HL-60 (cell line): Measurements from ENCODE around the gene PRPF40B.

Experiments
- CTCF ChIP-seq: IDR thresholded peaks from one replicate; pipeline ENCODE4 v1.5.1; 2011; ENCODE audit warnings: low read length, control low read depth, inconsistent platforms; ENCODE audit not compliant: insufficient read depth
- GABPA ChIP-seq: IDR thresholded peaks from 2 replicates; pipeline ENCODE4 v1.6.1; 2012; ENCODE audit warnings: low read depth
- POLR2AphosphoS5 ChIP-seq: IDR thresholded peaks from 2 replicates; pipeline ENCODE4 v1.6.1; 2012; ENCODE audit warnings: low read depth
- REST ChIP-seq: IDR thresholded peaks from 2 replicates; pipeline ENCODE4 v1.6.1; 2012; ENCODE audit warnings: low read depth; ENCODE audit not compliant: insufficient replicate concordance
- SPI1 ChIP-seq: IDR thresholded peaks from 2 replicates; pipeline ENCODE4 v1.6.1; 2012; ENCODE audit warnings: low read depth, mild to moderate bottlenecking, borderline replicate concordance

GRCh38 chr12:49651855-49652254 is 28.5 kb downstream of the PRPF40B start:
- TF ChIP-seq POLR2AphosphoS5 (no peak), CTCF (no peak), GABPA (no peak), REST (no peak), SPI1 (no peak)
